Smooth muscle cell (in vitro differentiated cells): ENCODE measurements around the gene ZCCHC7. TPM values are rescaled to one million over a fixed set of nuclear protein-coding genes. Genes with fewer than 3 reads are reported as not detected.

Source experiments
- DNase-seq: peaks from one replicate; lab custom pipeline; 2025; ENCODE audit not compliant: unreplicated experiment; lab: John Stamatoyannopoulos, UW
- H2AFZ ChIP-seq: fragments of 200-600 bp; sonication (generic); 2 replicates; pipeline ENCODE4 v1.6.0; 2016; ENCODE audit warnings: antibody characterized with exemption, low read depth, mild to moderate bottlenecking
- H3F3A ChIP-seq: fragments of 200-600 bp; sonication (generic); 2 replicates; pipeline ENCODE4 v1.6.0; 2017; ENCODE audit warnings: antibody characterized with exemption, low read depth
- H3K27ac ChIP-seq: fragments of 200-600 bp; sonication (generic); 2 replicates; pipeline ENCODE4 v1.5.1; 2016; ENCODE audit warnings: low read depth, mild to moderate bottlenecking
- H3K27me3 ChIP-seq: fragments of 200-600 bp; sonication (generic); 2 replicates; pipeline ENCODE4 v1.6.1; 2016; ENCODE audit warnings: low read depth, mild to moderate bottlenecking
- H3K36me3 ChIP-seq: fragments of 200-600 bp; sonication (generic); 2 replicates; pipeline ENCODE4 v1.5.1; 2016; ENCODE audit warnings: low read depth
- H3K4me1 ChIP-seq: fragments of 200-600 bp; sonication (generic); 2 replicates; pipeline ENCODE4 v1.5.1; 2016; ENCODE audit warnings: low read depth
- H3K4me2 ChIP-seq: fragments of 200-600 bp; sonication (generic); 2 replicates; pipeline ENCODE4 v1.6.0; 2016; ENCODE audit warnings: mild to moderate bottlenecking
- H3K4me3 ChIP-seq: fragments of 200-600 bp; sonication (generic); 2 replicates; pipeline ENCODE4 v1.5.1; 2016; ENCODE audit warnings: mild to moderate bottlenecking
- H3K79me2 ChIP-seq: fragments of 200-600 bp; sonication (generic); 2 replicates; pipeline ENCODE4 v1.6.0; 2016; ENCODE audit warnings: low read depth, mild to moderate bottlenecking
- H3K9ac ChIP-seq: fragments of 200-600 bp; sonication (generic); 2 replicates; pipeline ENCODE4 v1.6.0; 2016; ENCODE audit warnings: low read depth
- H3K9me3 ChIP-seq: fragments of 200-600 bp; sonication (generic); replicated peaks from 2 replicates; pipeline ENCODE4 v1.5.1; 2016; ENCODE audit warnings: low read depth
- H4K20me1 ChIP-seq: fragments of 200-600 bp; sonication (generic); 2 replicates; pipeline ENCODE4 v1.6.0; 2016; ENCODE audit warnings: low read depth
- CTCF ChIP-seq: fragments of 200-600 bp; sonication (generic); IDR thresholded peaks from 2 replicates; pipeline ENCODE4 v1.5.1; 2017; ENCODE audit warnings: borderline replicate concordance, mild to moderate bottlenecking, antibody characterized with exemption; ENCODE audit not compliant: insufficient read depth, poor library complexity, severe bottlenecking
- WGBS: methylation state at CpG from one replicate; pipeline ENCODE4 v1.1.7; 2016; ENCODE audit warnings: low lambda C conversion rate; 5-methylcytosine and 5-hydroxymethylcytosine counted together
- polyA plus RNA-seq: library from polyadenylated mRNA; unstranded; fragments of >200 nt; fragmentation: Nextera tagmentation; extraction: Ambion mirVana; gene quantifications from 2 replicates; pipeline ENCODE4 v1.2.1, GENCODE V29; 2016
- small RNA-seq: library from RNA; depleted of rRNA; stranded (forward); fragments of <200 nt; gene quantifications from one replicate; pipeline ENCODE3, GENCODE V24; 2014
- total RNA-seq: library from RNA; depleted of rRNA; stranded (reverse); fragments of >200 nt; gene quantifications from 2 replicates; pipeline ENCODE4 v1.2.3, GENCODE V29; 2014

The ZCCHC7 gene
- total and polyA plus RNA-seq, 2 experiments from 2014 or later: 19.0 to 24.7 TPM

GRCh38 chr9:37405764-37406380, 285.5 kb downstream of the ZCCHC7 start:
- no peaks in the 10 kb centered on the region for H4K20me1 ChIP-seq
- H3F3A ChIP-seq: no peaks in the 10 kb centered on the region
- no peak overlapping the region for H3K4me3 ChIP-seq
- H3K4me2 ChIP-seq: no peak overlapping the region
- TF ChIP-seq CTCF: no peak
- 93% methylated on average over 10 of the region's 10 CpGs for WGBS
- H3K27ac ChIP-seq: no peak overlapping the region
- H3K36me3 ChIP-seq: no peaks in the 10 kb centered on the region
- no peak overlapping the region for H3K9ac ChIP-seq
- H2AFZ ChIP-seq: no peak overlapping the region
- no peaks in the 10 kb centered on the region for H3K27me3 ChIP-seq
- H3K79me2 ChIP-seq: no peaks in the 10 kb centered on the region
- no peaks in the 10 kb centered on the region for H3K9me3 ChIP-seq
- H3K4me1 ChIP-seq: no peaks in the 10 kb centered on the region
- no peak for DNase-seq

- Histone ChIP-seq H3K27ac (no peak overlapping the region), H3F3A (no peaks in the 10 kb centered on the region), H2AFZ (no peak overlapping the region), H3K9me3 (no peaks in the 10 kb centered on the region), H3K27me3 (no peaks in the 10 kb centered on the region), H3K79me2 (no peaks in the 10 kb centered on the region), H3K4me2 (no peak overlapping the region), H4K20me1 (no peaks in the 10 kb centered on the region), H3K4me1 (no peaks in the 10 kb centered on the region), H3K9ac (no peak overlapping the region), H3K4me3 (no peak overlapping the region), H3K36me3 (no peaks in the 10 kb centered on the region)
- 88% methylated on average over 11 of the region's 11 CpGs for WGBS
- no peak for DNase-seq
- TF ChIP-seq CTCF: no peak
Measured at GRCh38 chr9:37406603-37407401, 286.4 kb downstream of the ZCCHC7 start.

GRCh38 chr9:37407468-37407867, 287.1 kb downstream of the ZCCHC7 start:
- peaks cover 3% of the 10 kb centered on the region for H3K4me1 ChIP-seq
- H3F3A ChIP-seq: no peaks in the 10 kb centered on the region
- H3K4me2 ChIP-seq: no peak overlapping the region
- DNase-seq: no peak
- H3K36me3 ChIP-seq: no peaks in the 10 kb centered on the region
- H3K79me2 ChIP-seq: no peaks in the 10 kb centered on the region
- H3K9me3 ChIP-seq: no peaks in the 10 kb centered on the region
- no peak overlapping the region for H3K27ac ChIP-seq
- no peaks in the 10 kb centered on the region for H4K20me1 ChIP-seq
- no peak overlapping the region for H3K4me3 ChIP-seq
- TF ChIP-seq CTCF: peak; percentile 8
- 79% methylated on average over 2 of the region's 2 CpGs for WGBS
- no peak overlapping the region for H2AFZ ChIP-seq
- H3K27me3 ChIP-seq: no peaks in the 10 kb centered on the region
- H3K9ac ChIP-seq: no peak overlapping the region

Small RNAs within 50 kb of the gene (small RNA-seq; reads per million reads assigned to genes)
- gene AL512604.1: not detected
- not detected for gene RF00019
- gene RNU6-677P: not detected

Other genes starting within 250 kb of the ZCCHC7 start
- gene PAX5, start 86.3 kb upstream of the ZCCHC7 start, total RNA-seq: under 0.01 and 0.09 TPM in 2 replicates
- gene PAX5, start 86.3 kb upstream of the ZCCHC7 start, polyA plus RNA-seq: not detected in 2 replicates